ENCODE data around the gene RAB11FIP3. TPM values are rescaled to one million over a fixed set of nuclear protein-coding genes. Genes with fewer than 3 reads are reported as not detected.

RAB11FIP3 gene
- total and polyA plus RNA-seq, 2 of the 13 experiments (the other 11 are each of a cell fraction or from before 2014, with no cell fraction given), result 34.3 to 57.6 TPM

- TF ChIP-seq, protein P1, sequence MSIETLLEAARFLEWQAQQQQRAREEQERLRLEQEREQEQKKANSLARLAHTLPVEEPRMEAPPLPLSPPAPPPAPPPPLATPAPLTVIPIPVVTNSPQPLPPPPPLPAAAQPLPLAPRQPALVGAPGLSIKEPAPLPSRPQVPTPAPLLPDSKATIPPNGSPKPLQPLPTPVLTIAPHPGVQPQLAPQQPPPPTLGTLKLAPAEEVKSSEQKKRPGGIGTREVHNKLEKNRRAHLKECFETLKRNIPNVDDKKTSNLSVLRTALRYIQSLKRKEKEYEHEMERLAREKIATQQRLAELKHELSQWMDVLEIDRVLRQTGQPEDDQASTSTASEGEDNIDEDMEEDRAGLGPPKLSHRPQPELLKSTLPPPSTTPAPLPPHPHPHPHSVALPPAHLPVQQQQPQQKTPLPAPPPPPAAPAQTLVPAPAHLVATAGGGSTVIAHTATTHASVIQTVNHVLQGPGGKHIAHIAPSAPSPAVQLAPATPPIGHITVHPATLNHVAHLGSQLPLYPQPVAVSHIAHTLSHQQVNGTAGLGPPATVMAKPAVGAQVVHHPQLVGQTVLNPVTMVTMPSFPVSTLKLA (IDR thresholded peaks at IDR 0.05), result no peak
- TF ChIP-seq KDM2A (CRISPR knock-in tag; IDR thresholded peaks at IDR 0.05; ENCODE audit: borderline replicate concordance, low read depth) (peak; percentile 96), MEIS1 (CRISPR knock-in tag; IDR thresholded peaks at IDR 0.05; ENCODE audit: borderline replicate concordance) (no peak; the same call in 1 of the 2 replicates), TAF1 (CRISPR knock-in tag; IDR thresholded peaks at IDR 0.05) (peak; percentile 76; the same call in 1 of the 2 replicates), RFX3 (CRISPR knock-in tag; IDR thresholded peaks at IDR 0.05) (no peak), ZNF616 (CRISPR knock-in tag; IDR thresholded peaks at IDR 0.05; ENCODE audit: low read depth) (no peak), MXD1 (CRISPR knock-in tag; IDR thresholded peaks at IDR 0.05) (0 out of 2 replicates have a peak, but pooled peaks have one; percentile 63), LCORL (IDR thresholded peaks at IDR 0.05) (no peak), LCORL (CRISPR knock-in tag; IDR thresholded peaks at IDR 0.05) (no peak), GTF3A (CRISPR knock-in tag; conservative IDR thresholded peaks at IDR 0.05) (no peak; the same call in 1 of the 2 replicates), ZNF569 (CRISPR knock-in tag; IDR thresholded peaks at IDR 0.05; ENCODE audit: borderline replicate concordance) (no peak), ZHX1 (CRISPR knock-in tag; IDR thresholded peaks at IDR 0.05; ENCODE audit: low read depth) (peak; percentile 71; the same call in 1 of the 2 replicates), ZNF672 (CRISPR knock-in tag; IDR thresholded peaks at IDR 0.05) (no peak), ISL2 (CRISPR knock-in tag; IDR thresholded peaks at IDR 0.05) (0 out of 2 replicates have a peak, but pooled peaks have one; percentile 23), ZNF496 (CRISPR knock-in tag; IDR thresholded peaks at IDR 0.05; ENCODE audit: insufficient replicate concordance) (no peak), CSRNP2 (CRISPR knock-in tag; conservative IDR thresholded peaks at IDR 0.05; ENCODE audit: low read depth) (no peak), ZMAT5 (CRISPR knock-in tag; IDR thresholded peaks at IDR 0.05; ENCODE audit: borderline replicate concordance, low read depth) (no peak)
- TF ChIP-seq, protein P2, sequence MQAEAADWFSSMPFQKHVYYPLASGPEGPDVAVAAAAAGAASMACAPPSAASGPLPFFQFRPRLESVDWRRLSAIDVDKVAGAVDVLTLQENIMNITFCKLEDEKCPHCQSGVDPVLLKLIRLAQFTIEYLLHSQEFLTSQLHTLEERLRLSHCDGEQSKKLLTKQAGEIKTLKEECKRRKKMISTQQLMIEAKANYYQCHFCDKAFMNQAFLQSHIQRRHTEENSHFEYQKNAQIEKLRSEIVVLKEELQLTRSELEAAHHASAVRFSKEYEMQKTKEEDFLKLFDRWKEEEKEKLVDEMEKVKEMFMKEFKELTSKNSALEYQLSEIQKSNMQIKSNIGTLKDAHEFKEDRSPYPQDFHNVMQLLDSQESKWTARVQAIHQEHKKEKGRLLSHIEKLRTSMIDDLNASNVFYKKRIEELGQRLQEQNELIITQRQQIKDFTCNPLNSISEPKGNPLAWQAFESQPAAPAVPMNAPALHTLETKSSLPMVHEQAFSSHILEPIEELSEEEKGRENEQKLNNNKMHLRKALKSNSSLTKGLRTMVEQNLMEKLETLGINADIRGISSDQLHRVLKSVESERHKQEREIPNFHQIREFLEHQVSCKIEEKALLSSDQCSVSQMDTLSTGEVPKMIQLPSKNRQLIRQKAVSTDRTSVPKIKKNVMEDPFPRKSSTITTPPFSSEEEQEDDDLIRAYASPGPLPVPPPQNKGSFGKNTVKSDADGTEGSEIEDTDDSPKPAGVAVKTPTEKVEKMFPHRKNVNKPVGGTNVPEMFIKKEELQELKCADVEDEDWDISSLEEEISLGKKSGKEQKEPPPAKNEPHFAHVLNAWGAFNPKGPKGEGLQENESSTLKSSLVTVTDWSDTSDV (CRISPR knock-in tag; IDR thresholded peaks at IDR 0.05), result no peak; the same call in 1 of the 2 replicates
These were observed 101.8 kb downstream of the RAB11FIP3 start, which contains the start of gene CAPN15 (continued) for GRCh38 chr16:527015-527903.
